Brain microvascular endothelial cell (primary cell): ENCODE results near the gene SEMA5A.

ENCODE experiments used
- DNase-seq: peaks from one replicate; pipeline ENCODE4 v3.0.0-alpha.2; 2020
- H3K27ac ChIP-seq: fragments of 250-450 bp; sonication (Bioruptor Pico); 2 replicates; pipeline ENCODE4 v1.5.1; 2020; ENCODE audit warnings: mild to moderate bottlenecking, moderate library complexity
- H3K27me3 ChIP-seq: fragments of 250-450 bp; sonication (Bioruptor Pico); replicated peaks from 2 replicates; pipeline ENCODE4 v1.5.1; 2020; ENCODE audit warnings: mild to moderate bottlenecking
- H3K36me3 ChIP-seq: fragments of 250-450 bp; sonication (Bioruptor Pico); replicated peaks from 2 replicates; pipeline ENCODE4 v1.5.1; 2020; ENCODE audit warnings: mild to moderate bottlenecking
- H3K4me3 ChIP-seq: 2 replicates; pipeline ENCODE4 v1.5.1; 2011; ENCODE audit warnings: low read depth, mild to moderate bottlenecking, control low read depth, low read length, moderate library complexity
- CTCF ChIP-seq: IDR thresholded peaks from 2 replicates; pipeline ENCODE4 v1.5.1; 2011; ENCODE audit warnings: low read depth, mild to moderate bottlenecking, moderate library complexity, low read length, control low read depth, inconsistent platforms; ENCODE audit errors: missing control alignments
- in situ Hi-C: cut with HindIII; loops from 2 replicates; pipeline ENCODE4 v1.10.0; 2017; ENCODE audit warnings: low sequenced_read_pairs, low pct_ligation_motif_present

Gene SEMA5A

DNA sequence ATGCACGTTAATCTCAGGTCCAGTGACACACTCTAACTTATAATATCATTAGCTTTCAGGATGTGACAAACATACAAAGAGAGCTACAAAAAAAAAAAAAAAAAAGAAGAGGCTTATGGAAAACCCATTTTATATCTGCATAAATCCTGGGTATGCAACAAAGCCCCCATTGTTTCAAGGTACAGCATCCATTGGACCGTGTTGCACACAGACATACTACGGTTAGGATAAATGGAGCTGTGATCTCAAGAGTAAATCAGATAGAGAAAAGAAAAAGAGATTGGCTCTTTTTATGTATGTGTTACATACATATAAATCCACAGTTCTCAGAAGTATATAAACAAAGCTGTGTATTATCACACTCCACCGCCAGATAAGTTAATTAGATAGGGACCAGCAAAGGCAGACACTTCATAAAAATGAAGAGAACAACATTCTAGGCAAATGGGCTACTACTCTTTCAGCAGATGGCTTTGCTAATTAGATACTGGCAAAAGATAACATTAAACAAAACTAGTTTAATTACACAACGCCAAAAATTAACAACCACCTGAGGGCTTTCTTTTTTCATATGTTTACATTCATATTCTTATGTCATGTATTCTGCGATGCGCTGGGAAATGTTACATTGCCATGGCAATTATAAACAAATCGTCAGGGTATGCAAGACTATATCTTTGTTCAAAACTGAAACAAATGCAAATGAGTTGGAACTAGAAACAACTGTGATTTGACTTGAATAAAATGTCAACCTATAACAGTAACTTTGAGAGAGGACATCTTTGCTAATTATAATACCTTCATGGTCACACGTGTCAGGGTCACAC is 304.2 kb downstream of the SEMA5A start:
- no peak for TF ChIP-seq CTCF
- Histone ChIP-seq H3K27ac (no peak overlapping the region), H3K36me3 (no peaks in the 10 kb centered on the region), H3K4me3 (no peak overlapping the region), H3K27me3 (no peaks in the 10 kb centered on the region)
- in situ Hi-C loops, result no loop called here
- DNase-seq, result no peak

- H3K36me3 ChIP-seq, result no peaks in the 10 kb centered on the region
- in situ Hi-C loops, result no loop called here
- no peak for TF ChIP-seq CTCF
- no peaks in the 10 kb centered on the region for H3K27me3 ChIP-seq
- peak overlapping the region; percentile 43 for H3K27ac ChIP-seq
- no peak overlapping the region for H3K4me3 ChIP-seq
- DNase-seq, result no peak
These were observed 305.4 kb downstream of the SEMA5A start for GRCh38 chr5:9240431-9240830.

- no peak for DNase-seq
- Histone ChIP-seq H3K27me3 (no peaks in the 10 kb centered on the region), H3K36me3 (no peaks in the 10 kb centered on the region), H3K27ac (peak overlapping the region; percentile 43), H3K4me3 (no peak overlapping the region)
- in situ Hi-C loops, result no loop called here
- no peak for TF ChIP-seq CTCF
These were observed 306.2 kb downstream of the SEMA5A start for GRCh38 chr5:9239626-9240025.

GRCh38 chr5:9239071-9239470 is 306.8 kb downstream of the SEMA5A start:
- DNase-seq, result peak; percentile 31
- TF ChIP-seq CTCF, result no peak
- Histone ChIP-seq H3K4me3 (no peak overlapping the region), H3K27me3 (no peaks in the 10 kb centered on the region), H3K27ac (peak overlapping the region; percentile 43), H3K36me3 (no peaks in the 10 kb centered on the region)
- in situ Hi-C loops, result no loop called here

DNA sequence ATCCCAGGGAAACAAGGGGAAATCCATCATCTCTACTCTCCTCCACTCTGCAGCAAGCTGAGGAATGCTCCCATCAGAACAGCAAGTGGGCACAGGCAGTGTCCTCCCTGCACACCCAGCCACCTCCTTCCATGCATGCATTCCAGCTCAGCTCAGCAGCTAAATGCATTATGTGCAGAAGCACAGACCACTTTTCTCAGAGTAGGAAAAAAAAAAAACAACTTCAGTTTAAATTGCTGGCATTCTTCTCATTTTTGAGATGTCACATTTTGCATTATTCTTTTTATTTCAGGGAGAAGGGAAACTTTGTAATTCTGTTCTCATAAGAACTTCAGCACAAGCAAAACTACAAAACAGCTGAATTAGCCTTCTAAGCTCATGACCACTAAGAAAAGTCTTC is 312.2 kb downstream of the SEMA5A start:
- no peak for TF ChIP-seq CTCF
- in situ Hi-C loops, result no loop called here
- no peaks in the 10 kb centered on the region for H3K36me3 ChIP-seq
- H3K27ac ChIP-seq, result no peak overlapping the region
- H3K27me3 ChIP-seq, result no peaks in the 10 kb centered on the region
- no peak overlapping the region for H3K4me3 ChIP-seq
- peak; percentile 32 for DNase-seq

DNA sequence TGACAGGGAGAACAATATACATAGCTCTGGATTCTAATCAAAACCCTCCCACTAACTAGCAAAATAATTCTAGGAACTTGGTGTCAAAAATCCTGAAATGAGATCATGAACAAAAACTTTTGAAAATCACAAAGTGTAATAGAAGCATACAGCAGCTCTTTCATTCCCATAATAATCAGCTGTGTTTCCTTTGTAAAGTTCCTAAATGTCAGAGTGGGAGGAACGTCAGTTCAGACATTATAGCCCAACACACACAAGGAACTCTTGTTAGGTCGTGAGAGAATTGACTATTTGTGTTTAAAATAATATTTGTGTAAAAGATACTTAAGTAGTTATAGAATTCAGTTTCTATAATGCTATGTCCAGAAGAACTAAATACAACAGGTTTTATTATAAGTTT is 312.8 kb downstream of the SEMA5A start:
- no peak overlapping the region for H3K4me3 ChIP-seq
- H3K36me3 ChIP-seq, result no peaks in the 10 kb centered on the region
- DNase-seq, result no peak
- H3K27ac ChIP-seq, result no peak overlapping the region
- in situ Hi-C loops, result no loop called here
- TF ChIP-seq CTCF, result no peak
- H3K27me3 ChIP-seq, result no peaks in the 10 kb centered on the region
